T-helper 2 cell treated with Interferon-gamma antibody and Interleukin-4, amounts not matched to agents 5 μg/mL and 100 μg/mL, for 36 hours (primary cell): ENCODE results near the gene CA14.

Source experiments
- DNase-seq: peaks from one replicate; pipeline ENCODE4 v3.0.0; 2021; ENCODE audit warnings: low spot score
- H3K27ac Mint-ChIP-seq: one replicate; pipeline ENCODE4 v1.8.0; 2021; ENCODE audit warnings: mild to moderate bottlenecking, mixed read lengths
- H3K27me3 Mint-ChIP-seq: one replicate; pipeline ENCODE4 v1.8.0; 2021; ENCODE audit warnings: low read depth, mixed read lengths
- H3K36me3 Mint-ChIP-seq: one replicate; pipeline ENCODE4 v1.8.0; 2021; ENCODE audit warnings: low read depth, mixed read lengths
- H3K4me1 Mint-ChIP-seq: one replicate; pipeline ENCODE4 v1.8.0; 2021; ENCODE audit warnings: low read depth, mixed read lengths
- H3K4me3 Mint-ChIP-seq: one replicate; pipeline ENCODE4 v1.8.0; 2022; ENCODE audit warnings: mild to moderate bottlenecking, moderate library complexity, mixed read lengths
- H3K9me3 Mint-ChIP-seq: one replicate; pipeline ENCODE4 v1.8.0; 2021; ENCODE audit warnings: mixed read lengths

CA14 gene

GRCh38 chr1:150309758-150310508, 52.4 kb downstream of the CA14 start:
- H3K27me3 Mint-ChIP-seq = no peaks in the 10 kb centered on the region
- H3K4me1 Mint-ChIP-seq = no peaks in the 10 kb centered on the region
- peaks cover 9% of the 10 kb centered on the region for H3K36me3 Mint-ChIP-seq
- no peak overlapping the region for H3K4me3 Mint-ChIP-seq
- no peaks in the 10 kb centered on the region for H3K9me3 Mint-ChIP-seq
- no peak overlapping the region for H3K27ac Mint-ChIP-seq
- DNase-seq = no peak

- H3K4me3 Mint-ChIP-seq = no peak overlapping the region
- no peaks in the 10 kb centered on the region for H3K27me3 Mint-ChIP-seq
- peaks cover 9% of the 10 kb centered on the region for H3K36me3 Mint-ChIP-seq
- DNase-seq = no peak
- no peaks in the 10 kb centered on the region for H3K4me1 Mint-ChIP-seq
- H3K27ac Mint-ChIP-seq = no peak overlapping the region
- H3K9me3 Mint-ChIP-seq = no peaks in the 10 kb centered on the region
Observed at GRCh38 chr1:150311762-150312161, 54.2 kb downstream of the CA14 start.
